NB4 (cell line): Measurements from ENCODE around the gene TMEM204.

ENCODE experiments used
- POLR2A ChIP-seq: IDR thresholded peaks from 2 replicates; pipeline ENCODE4 v1.6.1; 2011; ENCODE audit warnings: mild to moderate bottlenecking; ENCODE audit not compliant: insufficient read length; ENCODE audit errors: extremely low read depth
- TF ChIP-seq, protein P1 (sequence below): IDR thresholded peaks from one replicate; pipeline ENCODE4 v1.5.1; 2012; ENCODE audit warnings: low read depth, low read length
- TF ChIP-seq, protein P2 (sequence below): IDR thresholded peaks from 2 replicates; pipeline ENCODE4 v1.6.1; 2011; ENCODE audit warnings: low read depth, low read length

DNA sequence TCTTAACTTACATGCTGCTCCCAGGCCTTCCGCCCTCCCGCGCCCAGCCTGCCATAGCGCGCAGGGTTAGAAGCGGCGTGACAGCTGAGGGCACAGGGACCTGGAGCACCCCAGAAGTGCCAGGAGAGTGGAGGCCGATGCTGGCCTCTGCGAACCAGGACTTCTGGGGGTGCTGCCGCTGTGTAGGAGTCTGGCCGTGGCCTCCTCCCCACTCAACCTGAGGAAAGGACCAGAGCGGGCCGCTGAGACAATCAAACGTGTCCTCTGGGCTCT lies 1.9 kb upstream of the TMEM204 start:
- TF ChIP-seq POLR2A, result no peak
- TF ChIP-seq, protein P1, sequence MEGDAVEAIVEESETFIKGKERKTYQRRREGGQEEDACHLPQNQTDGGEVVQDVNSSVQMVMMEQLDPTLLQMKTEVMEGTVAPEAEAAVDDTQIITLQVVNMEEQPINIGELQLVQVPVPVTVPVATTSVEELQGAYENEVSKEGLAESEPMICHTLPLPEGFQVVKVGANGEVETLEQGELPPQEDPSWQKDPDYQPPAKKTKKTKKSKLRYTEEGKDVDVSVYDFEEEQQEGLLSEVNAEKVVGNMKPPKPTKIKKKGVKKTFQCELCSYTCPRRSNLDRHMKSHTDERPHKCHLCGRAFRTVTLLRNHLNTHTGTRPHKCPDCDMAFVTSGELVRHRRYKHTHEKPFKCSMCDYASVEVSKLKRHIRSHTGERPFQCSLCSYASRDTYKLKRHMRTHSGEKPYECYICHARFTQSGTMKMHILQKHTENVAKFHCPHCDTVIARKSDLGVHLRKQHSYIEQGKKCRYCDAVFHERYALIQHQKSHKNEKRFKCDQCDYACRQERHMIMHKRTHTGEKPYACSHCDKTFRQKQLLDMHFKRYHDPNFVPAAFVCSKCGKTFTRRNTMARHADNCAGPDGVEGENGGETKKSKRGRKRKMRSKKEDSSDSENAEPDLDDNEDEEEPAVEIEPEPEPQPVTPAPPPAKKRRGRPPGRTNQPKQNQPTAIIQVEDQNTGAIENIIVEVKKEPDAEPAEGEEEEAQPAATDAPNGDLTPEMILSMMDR, result no peak
- TF ChIP-seq, protein P2, sequence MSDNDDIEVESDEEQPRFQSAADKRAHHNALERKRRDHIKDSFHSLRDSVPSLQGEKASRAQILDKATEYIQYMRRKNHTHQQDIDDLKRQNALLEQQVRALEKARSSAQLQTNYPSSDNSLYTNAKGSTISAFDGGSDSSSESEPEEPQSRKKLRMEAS, result no peak
